Activated T-cell treated with anti-CD3 and anti-CD28 coated beads, Interleukin-2, amount 50 U/mL, for 1 hour (primary cell): ENCODE measurements around the gene CFAP53.
"Not testable (repeated sequence)": the region's sequence is repeated elsewhere in the genome, so short reads cannot be mapped to it uniquely, and the experiment has no call there.

Source experiments
- DNase-seq: peaks from one replicate; pipeline ENCODE4 v3.0.0-alpha.2; 2020

Gene CFAP53

DNA sequence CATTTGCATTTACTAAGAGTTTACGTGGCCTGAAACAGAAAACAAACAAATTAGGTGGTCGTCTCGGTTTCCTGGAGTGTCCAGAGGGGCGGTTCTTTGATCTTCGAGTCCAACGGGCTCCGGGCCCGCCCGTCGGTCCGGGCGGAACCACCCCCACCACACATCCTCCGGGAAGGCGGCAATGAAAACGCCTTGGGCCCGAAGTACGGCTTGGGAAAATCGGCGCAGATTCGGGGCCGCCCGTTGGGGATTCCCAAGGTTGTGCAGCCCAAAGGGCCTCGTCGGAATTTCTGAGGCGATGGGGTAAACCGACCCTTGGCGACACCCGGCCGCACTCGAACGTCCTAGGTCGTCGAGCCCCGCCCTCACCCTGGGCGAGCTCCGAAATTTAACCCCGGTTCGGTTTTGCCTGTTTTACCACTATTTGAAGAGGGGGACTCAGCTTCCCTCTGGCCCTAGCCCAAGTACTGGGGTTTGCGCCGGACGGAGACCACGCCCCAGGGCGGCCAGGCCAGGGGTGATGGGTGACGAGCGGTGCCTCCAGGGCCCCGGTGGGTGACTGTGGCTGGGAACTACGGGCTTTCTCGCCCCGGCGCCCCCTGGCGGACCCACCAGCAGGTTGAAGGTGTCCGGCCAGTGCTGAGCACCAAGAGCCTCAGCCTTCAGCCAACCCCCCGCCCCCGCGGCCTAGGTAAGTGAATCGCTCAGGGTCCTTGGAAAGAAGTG is 1.9 kb upstream of the CFAP53 start:
- DNase-seq = peak; percentile 81

DNA sequence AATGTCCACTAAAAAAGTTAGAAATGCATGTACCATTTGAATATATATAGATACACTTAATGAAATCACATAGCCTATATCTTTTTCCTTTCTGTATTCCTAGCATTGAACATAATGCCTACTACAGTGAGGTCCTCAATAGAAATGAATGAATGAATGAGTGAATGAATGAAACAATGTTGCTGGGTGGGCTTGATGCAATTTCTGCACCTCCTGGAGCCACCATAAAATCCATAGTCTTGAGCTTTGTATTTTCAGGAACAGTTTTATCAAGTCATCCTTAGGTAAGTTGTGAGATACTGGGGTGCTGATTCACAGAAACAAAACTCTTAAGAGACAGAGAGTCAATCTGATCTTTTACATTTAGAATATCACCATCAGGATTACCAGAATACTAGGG is 3.3 kb downstream of the CFAP53 start:
- DNase-seq = no peak

DNA sequence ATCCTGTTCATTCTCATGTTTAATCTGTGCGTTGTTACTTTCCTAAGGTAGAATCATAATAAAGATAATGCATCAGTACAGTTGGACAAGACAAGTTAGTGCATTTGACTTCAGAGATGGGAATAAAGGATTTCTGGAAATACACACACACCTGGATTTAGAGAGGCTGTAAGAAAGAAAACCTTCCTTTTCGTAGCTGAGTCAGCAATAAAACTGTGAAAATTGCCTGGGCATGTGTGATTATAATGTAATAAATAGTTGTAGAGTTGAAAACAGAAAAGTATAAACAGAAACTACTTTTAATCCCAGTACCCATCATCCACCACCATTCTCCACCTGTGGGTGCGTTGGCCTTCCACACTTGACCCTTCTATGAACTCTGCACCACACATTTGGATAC is 15.4 kb downstream of the CFAP53 start:
- DNase-seq = no peak

DNA sequence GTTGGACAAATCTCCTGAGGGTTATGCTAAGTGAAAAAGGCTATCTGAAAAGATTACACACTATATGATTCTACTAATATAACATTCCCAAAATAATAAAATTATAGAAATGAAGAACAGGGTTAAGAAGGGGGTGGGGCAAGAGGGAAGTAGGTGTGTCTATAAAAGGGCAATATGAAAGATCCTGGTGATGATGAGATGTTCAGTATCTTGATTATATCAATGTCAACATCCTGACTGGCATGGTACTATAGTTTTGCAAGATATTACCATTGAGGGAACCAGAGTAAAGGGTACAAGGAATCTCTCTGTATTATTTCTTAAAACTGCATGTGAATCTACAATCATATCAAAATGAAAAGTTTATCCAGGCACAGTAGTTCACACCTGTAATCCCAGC is 16.7 kb downstream of the CFAP53 start:
- DNase-seq = no peak

DNA sequence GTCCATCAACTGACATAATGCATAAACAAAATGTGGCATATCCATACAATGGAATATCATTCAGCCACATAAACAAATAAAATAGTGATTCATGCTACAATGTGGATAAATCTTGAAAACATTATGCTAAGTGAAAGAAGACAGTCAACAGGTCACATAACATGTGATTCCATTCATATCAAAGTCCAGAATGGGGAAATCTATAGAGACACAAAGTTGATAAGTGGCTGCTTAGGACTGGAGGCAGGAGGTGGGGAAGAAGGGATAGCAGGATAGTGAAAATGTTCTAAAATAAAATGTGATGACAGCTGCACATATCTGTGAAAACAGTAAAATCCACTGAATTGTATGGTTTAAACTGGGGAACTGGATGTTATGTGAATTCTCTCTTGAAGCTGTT is 18.7 kb downstream of the CFAP53 start:
- DNase-seq = no peak

DNA sequence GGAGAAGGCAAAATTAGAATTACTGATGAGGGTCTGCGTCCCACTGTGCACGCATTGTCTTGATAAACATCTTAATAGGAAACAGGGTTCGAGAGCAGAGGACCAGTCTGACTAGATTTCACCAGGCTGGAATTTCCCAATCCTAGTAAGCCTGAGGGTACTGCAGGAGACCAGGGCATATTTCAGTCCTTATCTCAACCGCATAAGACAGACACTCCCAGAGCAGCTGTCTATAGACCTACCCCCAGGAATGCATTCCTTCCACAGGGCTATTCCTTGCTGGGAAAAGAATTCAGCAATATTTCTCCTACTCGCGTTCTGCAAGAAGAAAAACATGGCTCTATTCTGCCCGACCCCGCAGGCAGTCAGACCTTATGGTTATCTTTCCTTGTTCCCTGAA is 24.5 kb downstream of the CFAP53 start:
- not testable (repeated sequence) for DNase-seq

DNA sequence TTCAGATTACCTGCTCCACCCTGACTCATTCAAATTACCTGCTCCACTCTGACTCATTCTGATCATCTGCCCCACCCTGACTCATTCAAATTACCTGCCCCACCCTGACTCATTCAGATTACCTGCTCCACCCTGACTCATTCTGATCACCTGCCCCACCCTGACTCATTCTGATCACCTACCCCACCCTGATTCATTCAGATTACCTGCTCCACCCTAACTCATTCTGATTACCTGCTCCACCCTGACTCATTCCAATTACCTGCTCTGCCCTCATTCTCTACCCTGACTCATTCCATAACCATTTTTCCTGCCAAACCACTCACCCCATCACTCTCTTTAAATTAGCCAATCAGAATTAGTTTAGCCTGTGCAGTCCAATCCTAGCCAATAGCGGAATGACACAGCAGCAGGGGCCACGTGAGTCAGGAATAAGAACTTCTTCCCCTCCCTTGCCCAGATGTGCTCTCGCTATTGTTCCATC is 26.2 kb downstream of the CFAP53 start:
- no peak for DNase-seq

DNA sequence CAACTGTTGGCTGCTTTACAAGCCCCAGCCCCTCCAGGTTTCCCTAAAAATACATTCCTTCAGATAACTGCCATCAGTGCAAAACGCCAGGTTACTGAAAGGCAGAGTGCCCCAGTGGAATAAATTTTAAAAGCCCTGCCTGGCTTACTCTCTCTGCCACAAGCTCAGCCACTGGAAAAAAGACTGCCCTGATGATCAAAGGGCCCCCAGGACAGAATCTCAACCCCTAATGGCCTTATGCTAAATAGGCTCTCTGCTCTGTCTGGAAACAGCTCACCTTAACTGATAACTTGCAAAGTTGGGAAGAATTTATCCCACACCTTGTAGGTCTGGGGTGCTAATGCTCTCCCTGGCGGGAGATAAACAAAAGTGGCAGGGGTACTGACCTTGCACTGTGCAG is 33.9 kb downstream of the CFAP53 start:
- no peak for DNase-seq

DNA sequence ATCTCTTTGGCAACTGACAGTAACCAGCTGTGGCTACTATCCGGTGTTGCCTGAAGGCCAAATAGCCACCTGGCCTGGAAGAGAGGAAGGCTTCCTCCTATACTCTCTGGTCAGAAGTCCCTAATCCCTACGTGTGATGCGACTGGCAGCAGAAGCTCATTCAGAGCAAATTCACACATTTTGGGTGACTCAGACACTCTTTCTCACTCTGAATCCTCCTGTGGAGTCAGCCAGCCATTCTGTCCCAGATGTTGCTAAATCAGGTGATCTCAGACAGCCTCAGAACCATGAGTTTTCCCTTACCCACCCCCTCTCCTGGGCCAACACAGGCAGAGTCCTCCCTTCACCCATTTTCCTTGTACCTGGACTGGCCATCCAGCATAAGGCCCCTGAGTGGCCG is 34.7 kb downstream of the CFAP53 start:
- DNase-seq = no peak

DNA sequence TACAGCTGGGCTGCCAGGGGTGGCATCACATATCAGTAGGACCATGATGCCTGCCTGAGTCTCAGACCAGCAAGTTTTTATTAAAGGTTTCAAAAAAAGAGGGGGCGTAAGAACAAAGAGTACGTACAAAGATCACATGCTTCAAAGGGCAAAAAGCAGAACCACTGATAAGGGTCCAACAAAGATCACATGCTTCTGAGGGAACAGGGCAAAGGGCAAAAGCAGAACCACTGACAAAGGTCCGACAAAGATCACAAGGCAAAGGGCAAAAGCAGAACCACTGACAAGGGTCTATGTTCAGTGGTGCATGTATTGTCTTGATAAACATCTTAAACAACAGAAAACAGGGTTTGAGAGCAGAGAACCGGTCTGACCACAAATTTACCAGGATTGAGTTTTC is 46.0 kb downstream of the CFAP53 start:
- DNase-seq = not testable (repeated sequence)

DNA sequence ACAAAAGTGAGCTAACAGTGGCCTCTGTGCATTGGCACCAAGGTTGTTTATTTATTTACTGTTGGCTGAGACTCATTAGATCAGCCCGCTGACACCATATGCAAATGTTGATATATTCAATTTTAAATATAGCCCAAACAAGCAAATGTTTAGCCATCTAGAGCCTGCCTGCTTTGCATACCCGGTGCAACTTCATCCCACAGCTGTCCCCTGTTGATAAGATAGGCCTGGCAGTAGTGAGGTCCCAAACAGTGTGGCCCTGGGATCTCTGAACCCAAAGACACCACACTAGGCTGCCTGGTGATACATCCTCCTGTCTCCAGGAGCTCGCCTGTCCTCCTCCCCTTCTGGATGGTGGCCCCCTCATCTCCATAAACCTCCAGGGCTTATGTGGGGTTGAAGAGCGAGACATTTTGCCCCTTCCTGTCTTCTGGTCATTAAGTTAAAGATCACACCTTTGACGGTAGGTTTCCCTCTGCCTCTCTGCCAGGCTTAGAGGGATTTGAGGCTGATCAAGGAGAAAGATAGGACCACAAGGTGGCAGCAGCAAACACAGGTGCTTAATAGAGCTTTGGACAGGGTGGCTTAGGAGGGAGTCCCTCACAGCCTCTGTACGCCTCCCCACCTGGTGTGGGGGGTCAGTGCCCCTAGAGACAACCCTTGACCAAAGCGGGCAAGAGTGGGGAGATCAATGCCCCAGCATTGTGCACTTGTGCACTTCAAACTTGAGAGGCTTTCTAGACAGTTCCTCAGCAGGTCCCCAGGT is 47.7 kb downstream of the CFAP53 start:
- DNase-seq = peak; percentile 21

DNA sequence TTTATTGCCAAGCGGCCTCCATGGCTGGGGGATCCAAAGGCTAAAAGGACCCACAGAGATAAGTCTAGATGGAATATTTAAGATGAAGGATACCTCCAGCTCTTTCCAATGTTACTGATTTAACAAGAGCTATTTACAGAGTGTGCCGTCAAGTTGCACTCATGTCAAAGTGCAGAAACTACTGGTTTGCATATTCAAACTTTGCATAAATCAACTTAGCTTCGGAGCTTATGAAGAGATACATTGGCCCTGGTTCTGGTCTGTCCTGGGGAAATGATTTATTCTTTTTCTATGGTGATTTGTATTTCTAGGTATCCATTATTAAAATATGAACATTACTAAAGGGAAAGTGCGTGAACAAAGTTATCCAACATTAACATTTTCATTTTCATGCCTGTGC is 57.0 kb downstream of the CFAP53 start:
- DNase-seq = no peak

DNA sequence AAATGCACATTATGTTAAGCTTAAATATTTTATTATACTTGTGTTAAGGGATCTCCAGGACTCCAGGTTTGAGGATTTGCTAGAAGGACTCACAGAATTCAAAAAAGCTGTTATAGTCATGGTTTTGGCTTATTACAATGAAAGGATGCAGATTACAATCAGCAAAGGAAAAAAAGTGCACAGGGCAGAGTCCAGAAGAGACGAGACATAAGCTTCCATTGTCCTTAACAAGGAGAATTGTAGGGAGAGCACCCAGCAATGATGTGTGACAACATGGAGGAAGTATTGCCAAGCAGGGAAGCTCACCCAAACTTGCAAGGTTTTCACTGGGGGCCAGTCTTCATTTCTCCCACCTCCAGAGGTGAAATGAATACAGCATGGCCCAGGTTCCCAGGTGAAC is 58.6 kb downstream of the CFAP53 start:
- no peak for DNase-seq

DNA sequence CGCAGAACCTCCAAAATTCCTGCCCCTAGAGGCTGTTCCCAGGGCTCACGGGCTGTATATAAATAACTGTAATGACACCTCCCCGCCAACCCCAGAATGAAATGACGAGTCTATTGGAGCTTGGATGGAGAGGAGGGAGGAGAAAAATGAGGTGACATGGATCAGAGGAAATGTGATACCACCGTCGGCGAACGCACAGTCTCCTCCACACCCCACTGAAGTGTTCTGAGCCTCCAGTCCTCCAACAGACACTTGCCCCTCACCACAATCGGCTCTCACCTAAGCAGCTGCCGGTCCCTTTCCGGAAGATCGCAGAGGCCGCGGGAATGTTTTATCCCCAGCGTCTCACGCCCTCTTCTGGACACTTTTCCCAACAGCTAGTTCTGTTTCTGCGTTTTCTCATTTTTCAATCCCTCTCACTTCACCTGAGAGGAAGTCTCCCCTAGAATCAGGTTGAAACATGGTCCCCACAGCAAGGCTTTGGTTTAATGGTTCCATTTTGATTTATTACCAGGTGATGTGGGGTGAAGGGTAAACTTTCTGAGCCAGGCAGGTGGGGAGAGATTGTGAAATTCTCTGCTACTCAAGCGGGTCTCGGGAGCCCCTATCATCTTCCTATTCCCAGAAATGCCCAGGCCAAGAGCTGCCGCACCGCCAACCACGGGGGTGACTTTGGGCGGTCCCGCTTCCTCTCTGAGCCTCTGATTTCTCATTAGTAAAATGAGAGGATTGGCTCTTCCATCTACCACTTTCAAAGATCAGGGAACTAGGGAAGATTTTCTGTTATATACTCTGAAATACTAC is 62.3 kb downstream of the CFAP53 start:
- DNase-seq = no peak

DNA sequence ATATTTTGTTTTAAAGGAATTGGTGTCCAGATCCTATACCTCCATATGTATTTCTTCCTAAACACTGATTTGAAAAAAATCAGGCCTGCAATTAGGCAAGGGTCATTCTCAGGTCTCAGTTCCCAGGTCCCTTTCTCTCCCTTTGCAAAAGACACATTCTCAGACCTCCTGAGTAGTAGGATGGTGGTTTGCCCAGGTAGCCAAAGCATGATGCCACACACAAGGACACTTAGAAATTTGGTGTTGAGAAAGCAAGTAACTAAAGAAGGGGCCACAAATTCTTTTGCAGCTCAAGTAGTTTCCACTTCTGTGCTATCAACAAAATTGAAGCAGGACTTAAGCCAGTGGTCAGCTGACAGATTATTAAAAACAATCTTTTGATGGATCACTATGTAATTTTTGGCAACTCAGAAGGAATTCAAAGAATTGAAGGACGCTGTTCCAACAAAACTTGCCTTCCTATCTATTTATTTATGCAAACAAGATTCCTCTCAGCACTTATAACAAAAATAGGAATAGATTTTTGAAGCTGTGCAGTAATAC is 64.7 kb downstream of the CFAP53 start:
- DNase-seq = no peak

DNA sequence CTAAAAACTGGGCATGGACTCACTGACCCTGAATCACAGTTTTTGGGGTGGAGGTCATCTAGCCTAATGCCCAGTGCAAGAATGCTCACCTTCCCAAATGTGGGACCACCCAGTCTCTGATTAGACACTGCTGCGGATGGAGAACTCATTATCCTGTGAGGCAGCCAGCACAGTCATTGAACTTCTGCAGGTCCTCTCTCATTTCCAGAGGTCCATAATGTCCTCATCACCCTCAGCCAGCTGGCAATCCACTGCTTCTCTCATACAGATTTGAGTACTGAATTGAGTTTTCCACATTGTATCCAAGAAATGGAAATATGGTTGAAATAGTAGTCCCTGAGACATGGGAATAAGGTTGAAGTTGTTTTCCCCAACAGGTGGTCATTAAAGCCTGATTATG is 66.4 kb downstream of the CFAP53 start:
- DNase-seq = no peak

DNA sequence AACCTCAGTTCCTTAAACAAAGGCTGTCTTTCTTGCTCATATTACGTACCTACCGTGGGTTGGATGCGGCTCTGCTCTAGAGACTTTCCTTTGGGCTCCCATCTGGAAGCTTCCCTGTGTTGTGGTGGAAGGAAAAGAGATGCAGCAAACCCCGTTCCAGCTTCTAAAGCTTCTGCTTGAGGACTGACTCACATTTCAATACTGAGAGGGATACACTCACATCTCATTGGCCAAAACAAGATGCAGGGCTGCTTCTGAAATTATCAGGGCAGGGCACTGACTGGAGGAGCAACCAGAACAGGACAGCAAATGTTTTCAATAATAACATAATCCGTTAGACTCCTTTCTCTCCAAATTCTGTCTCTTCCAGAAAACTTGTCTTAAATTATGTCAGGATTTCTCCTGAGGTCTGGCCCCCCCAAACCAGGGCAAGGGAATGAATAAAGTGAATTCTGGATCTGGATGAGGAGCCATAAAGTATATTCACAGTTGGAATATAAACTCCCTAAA is 66.9 kb downstream of the CFAP53 start:
- DNase-seq = no peak

DNA sequence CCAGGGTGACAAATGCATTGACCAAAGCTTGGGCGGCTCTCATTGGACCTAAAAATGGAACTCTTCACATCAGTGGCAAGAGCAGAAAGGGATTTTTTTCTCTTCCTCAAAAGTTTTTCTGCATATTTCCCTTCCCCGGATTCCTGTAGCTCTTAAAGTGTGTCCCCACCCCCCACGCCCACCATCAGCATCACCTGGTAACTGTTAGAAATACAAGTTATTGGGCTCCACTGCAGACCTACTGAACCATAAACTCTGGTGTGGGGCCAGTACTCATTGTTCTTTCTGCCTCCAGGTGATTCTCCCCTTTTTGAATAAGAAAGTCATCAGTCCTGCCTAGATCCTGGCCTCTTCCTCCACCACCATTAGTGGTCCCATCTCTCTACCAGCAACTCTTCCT is 70.0 kb downstream of the CFAP53 start:
- no peak for DNase-seq

DNA sequence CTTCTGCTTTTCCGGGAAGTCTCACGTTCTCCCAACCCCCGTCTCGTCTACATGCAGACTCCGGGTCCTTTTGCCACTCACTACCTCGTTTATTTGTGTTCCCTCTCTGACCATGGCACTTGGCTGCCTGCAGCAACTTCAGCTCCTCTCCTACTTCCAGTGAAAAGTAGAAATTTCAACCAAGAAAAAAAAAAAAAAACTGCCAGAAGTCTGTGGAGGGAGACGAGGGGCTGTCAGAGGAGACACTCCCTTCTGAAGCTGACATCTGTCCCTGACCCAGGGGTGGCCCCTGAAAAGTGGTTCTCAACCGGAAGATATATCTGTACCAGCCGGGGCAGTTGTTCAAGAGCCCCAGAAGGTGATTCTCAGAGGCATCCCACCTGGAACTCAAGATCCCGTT is 70.6 kb downstream of the CFAP53 start:
- DNase-seq = no peak

DNA sequence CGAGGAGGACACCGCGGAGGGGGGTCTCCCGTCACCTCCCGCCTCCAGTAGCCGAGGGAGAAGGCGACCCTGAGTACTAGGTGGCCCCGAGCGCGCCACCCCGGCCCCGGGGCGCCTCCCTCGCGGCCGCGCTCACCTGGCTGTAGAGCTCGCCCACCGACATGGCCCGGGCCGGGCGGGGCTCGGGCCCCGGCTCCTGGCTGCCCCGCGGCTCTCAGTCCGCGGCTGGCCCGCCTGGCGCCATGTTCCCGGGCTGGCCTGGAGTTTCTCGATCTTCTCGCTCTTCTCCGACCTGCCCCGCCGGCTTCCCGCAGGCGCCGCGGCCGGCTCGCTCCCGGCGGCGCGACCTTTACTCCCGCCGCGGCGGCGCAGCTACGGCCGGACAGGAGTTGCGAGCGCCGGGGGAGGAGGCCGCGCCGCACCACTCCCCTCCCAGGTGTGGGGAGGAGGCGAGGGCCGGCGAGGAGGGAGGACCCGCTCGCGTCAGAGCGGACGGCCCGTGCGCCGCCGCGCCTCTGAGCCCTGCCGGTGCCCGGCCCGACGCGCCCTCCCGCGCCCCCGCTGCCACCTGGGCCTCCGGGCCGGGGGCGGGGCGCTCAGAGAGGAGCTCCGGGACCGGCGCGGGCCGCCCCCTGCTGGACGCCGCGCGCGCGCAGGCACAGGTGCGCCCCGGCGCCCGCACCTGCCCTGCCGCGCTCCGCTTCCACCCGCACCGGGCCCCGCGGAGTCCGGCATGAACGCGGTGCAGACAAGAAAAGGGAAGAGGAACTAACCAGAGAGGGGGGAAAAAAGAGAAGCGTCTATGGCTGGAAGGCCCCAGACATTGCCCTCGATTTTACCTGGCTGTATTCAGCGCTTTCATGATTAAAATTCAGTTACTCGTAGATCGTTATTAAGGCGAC is 71.4 kb downstream of the CFAP53 start, which contains the start of gene MYO5B:
Gene MYO5B, minus strand, starts transcription at position 517 of the 902 bp plus-strand sequence. Its CDS starts 354 bp downstream, at position 163.
- DNase-seq = peak; percentile 59

DNA sequence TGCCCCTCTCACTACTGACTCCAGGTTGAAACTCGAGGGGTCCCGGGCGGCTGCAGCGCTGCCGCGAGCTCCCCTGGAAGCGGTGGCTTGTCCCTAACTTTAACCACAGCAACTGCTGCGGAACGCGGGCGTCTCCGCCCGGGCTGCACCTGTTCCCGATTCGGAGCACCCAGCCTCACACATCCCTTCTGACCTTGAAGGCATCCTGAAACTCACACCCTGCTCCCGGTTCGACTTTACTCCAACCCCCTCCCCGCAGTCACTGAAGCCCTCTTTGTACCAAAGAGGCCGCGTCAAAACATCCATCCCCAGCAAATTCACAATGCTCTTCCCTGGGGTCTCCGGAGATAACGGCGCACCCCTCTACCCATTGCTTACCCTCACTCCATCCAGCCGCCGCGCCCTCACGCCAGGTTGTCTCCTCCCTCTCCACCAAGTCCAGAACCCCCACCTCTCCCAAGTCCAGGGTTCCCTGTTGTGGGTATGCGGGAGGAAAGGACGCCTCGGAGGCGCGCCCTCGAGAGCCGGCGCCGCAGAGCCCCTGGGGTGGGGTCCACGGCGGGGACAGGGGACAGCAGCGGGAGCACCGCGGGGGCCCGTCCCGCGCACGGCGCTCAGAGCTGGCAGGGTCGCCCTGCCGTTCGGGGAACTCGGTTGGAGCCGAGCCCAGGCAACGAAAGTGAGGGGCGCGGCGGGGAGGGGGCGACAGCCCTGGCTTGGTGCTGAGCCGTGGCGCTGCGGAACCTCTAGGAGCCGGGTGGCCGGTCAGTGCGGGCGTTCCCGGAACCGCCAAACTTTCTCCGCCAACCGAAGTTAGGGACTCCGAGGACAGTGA is 72.3 kb downstream of the CFAP53 start:
- no peak for DNase-seq
